Muscle layer of duodenum (tissue), 2 donors: ENCODE results near the gene BTRC.
"Not testable (repeated sequence)": the region's sequence is repeated elsewhere in the genome, so short reads cannot be mapped to it uniquely, and the experiment has no call there.

ENCODE experiments used
- H3K27ac ChIP-seq: one replicate; pipeline ENCODE4 v1.7.0; 2013; ENCODE audit warnings: mild to moderate bottlenecking, low read length
- H3K27me3 ChIP-seq: one replicate; pipeline ENCODE4 v1.7.0; 2013; ENCODE audit warnings: low read depth, mild to moderate bottlenecking, control low read depth, low read length
- H3K36me3 ChIP-seq, 2 donors: one replicate each; pipeline ENCODE4 v1.7.0; 2013; ENCODE audit warnings: low read length in 2 of 2, control low read depth in 1 of 2, mild to moderate bottlenecking in 1 of 2; ENCODE audit not compliant: insufficient read depth in 2 of 2, control insufficient read depth in 1 of 2
- H3K4me1 ChIP-seq, 2 donors: one replicate each; pipeline ENCODE4 v1.7.0; 2013; ENCODE audit warnings: low read length in 2 of 2, mild to moderate bottlenecking in 2 of 2, control low read depth in 1 of 2, moderate library complexity in 1 of 2; ENCODE audit not compliant: insufficient read depth in 2 of 2, control insufficient read depth in 1 of 2
- H3K4me3 ChIP-seq, 2 donors: one replicate each; pipeline ENCODE4 v1.7.0; 2013; ENCODE audit warnings: low read length in 2 of 2, low read depth in 1 of 2, mild to moderate bottlenecking in 1 of 2
- H3K9me3 ChIP-seq, 2 donors: one replicate each; pipeline ENCODE4 v1.7.0; 2013; ENCODE audit warnings: low read length in 2 of 2, control low read depth in 1 of 2, mild to moderate bottlenecking in 1 of 2; ENCODE audit not compliant: control insufficient read depth in 1 of 2
- donor health status: healthy.

Gene BTRC

GRCh38 chr10:101587725-101588653, 234.0 kb downstream of the BTRC start, which contains the start of the genes DPCD and POLL:
Gene DPCD, plus strand, starts transcription at chr10:101588321. Its CDS starts 16 bp downstream, at chr10:101588337.
Gene POLL, minus strand, starts transcription at chr10:101588257. Its CDS starts 897 bp downstream, at chr10:101587360.
- Histone ChIP-seq H3K4me1 (peaks cover 15 to 18% of the 10 kb centered on the region in 2 donors), H3K4me3 (peak within 1 kb of the TSS; percentile 92 to 96), H3K27ac (peak within 1 kb of the TSS; percentile 69), H3K36me3 (peaks cover 2 to 22% of the 10 kb centered on the region in 2 donors), H3K27me3 (no peaks in the 10 kb centered on the region), H3K9me3 (no peaks in the 10 kb centered on the region)

GRCh38 chr10:101588879-101589278, 234.9 kb downstream of the BTRC start:
- Histone ChIP-seq H3K36me3 (peaks cover 0 to 13% of the 10 kb centered on the region in 2 donors), H3K27me3 (no peaks in the 10 kb centered on the region), H3K27ac (no peak overlapping the region), H3K4me1 (peaks cover 15 to 18% of the 10 kb centered on the region in 2 donors), H3K9me3 (no peaks in the 10 kb centered on the region), H3K4me3 (peak overlapping the region; percentile 92 to 96)

DNA sequence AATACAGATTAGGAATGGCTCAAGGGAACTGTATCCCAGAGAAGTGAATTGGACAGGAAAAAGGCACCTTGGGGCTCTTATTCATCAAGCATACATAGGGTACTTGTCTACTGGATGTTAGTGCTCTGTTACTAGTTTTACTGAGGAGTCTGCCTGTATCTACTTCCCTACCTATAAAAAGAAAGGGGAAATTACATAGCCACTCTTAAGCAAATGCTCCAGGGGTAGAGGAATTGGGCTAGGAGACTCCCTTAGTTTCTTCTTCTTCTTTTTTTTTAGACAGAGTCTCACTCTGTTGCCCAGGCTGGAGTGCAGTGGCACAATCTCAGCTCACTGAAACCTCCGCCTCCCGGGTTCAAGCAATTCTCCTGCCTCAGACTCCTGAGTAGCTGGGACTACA, 239.4 kb downstream of the BTRC start:
- H3K9me3 ChIP-seq, H3K27ac ChIP-seq, H3K36me3 ChIP-seq, H3K27me3 ChIP-seq, H3K4me3 ChIP-seq, H3K4me1 ChIP-seq: not testable (repeated sequence)

- Histone ChIP-seq H3K27me3 (no peaks in the 10 kb centered on the region), H3K27ac (no peak overlapping the region), H3K4me3 (no peak overlapping the region), H3K36me3 (peaks cover 0 to 4% of the 10 kb centered on the region in 2 donors), H3K9me3 (no peaks in the 10 kb centered on the region), H3K4me1 (no peaks in the 10 kb centered on the region)
These were observed 241.8 kb downstream of the BTRC start for GRCh38 chr10:101595591-101596433.

DNA sequence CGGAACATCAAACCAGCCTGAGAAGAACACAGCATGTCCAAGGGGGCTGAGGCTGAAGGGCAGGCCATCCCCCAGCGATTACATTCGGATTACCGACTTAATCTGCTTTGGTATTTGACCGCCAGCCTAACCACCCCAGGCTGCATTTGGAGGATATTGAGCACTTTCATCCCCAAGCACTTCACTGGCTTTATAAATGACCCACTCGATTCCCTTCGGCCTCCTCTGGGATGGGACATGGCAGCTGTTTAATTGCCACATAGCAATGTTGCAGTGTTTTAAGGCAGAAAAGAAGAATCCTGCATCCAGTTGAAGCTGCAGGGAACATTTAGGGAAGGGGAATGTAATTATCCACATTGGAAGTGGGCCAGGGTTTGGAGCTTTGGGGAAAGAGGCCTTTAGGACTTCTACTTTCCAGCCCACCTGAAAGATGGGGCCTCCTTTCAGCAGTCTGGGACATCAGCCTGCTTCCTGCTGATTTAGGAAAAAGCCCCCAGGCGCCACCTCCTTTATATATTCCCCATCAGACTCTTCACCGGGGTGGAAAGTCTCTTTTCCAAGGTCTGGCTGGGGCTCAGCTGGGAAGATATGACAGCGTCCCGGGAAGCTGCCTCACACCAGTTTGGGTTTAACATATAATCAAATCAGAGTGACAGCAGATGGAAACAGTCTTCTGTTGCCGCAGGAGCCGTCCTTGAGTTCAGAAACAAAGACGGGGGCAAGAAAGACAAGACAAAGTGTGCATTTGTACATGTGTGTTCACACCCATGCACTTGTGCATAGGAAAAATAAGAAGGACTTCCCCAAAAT, 243.3 kb downstream of the BTRC start:
- Histone ChIP-seq H3K4me3 (no peak overlapping the region), H3K9me3 (no peaks in the 10 kb centered on the region), H3K36me3 (peaks cover 0 to 5% of the 10 kb centered on the region in 2 donors), H3K27ac (no peak overlapping the region), H3K27me3 (no peaks in the 10 kb centered on the region), H3K4me1 (no peaks in the 10 kb centered on the region)

GRCh38 chr10:101601541-101601940, 247.6 kb downstream of the BTRC start:
- H3K36me3 ChIP-seq = peaks cover 11 to 21% of the 10 kb centered on the region in 2 donors
- H3K27me3 ChIP-seq = no peaks in the 10 kb centered on the region
- H3K4me1 ChIP-seq = no peaks in the 10 kb centered on the region
- H3K9me3 ChIP-seq = no peaks in the 10 kb centered on the region
- H3K4me3 ChIP-seq = no peak overlapping the region
- H3K27ac ChIP-seq = no peak overlapping the region

DNA sequence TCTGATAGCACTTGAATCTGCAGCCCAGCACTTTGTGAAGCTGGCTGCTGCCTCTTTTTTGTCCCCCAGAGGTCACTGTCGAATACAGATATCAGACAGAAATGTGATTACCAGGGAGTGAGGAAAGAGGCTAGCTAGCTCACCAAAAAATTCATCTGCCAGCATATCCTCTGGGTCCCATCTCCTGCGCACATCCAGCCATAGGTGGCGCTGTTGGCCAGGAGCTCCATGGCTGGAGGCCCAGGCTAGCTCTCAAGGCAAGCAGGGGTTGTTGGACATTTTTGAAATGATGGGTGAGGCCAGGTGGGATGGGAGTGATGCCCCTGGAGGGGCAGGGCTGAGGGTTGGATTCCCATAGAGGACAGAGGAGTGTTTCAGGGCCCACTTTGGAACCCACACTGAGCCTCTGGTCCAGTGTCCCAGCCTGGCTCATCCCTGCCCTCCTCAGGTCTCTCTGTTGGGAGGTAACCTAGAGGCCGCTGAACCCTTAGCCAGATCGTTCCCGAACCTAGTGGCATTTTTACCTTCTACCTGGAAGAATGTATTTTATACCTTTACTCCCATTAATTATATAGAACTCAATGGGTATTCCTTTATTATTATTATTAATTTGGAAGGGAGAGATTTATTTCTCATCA, 248.9 kb downstream of the BTRC start:
- Histone ChIP-seq H3K9me3 (no peaks in the 10 kb centered on the region), H3K4me1 (no peaks in the 10 kb centered on the region), H3K27ac (no peak overlapping the region), H3K4me3 (no peak overlapping the region), H3K27me3 (no peaks in the 10 kb centered on the region), H3K36me3 (peaks cover 20 to 29% of the 10 kb centered on the region in 2 donors)
